ENCODE results near the gene SMAP2.

The SMAP2 gene

DNA sequence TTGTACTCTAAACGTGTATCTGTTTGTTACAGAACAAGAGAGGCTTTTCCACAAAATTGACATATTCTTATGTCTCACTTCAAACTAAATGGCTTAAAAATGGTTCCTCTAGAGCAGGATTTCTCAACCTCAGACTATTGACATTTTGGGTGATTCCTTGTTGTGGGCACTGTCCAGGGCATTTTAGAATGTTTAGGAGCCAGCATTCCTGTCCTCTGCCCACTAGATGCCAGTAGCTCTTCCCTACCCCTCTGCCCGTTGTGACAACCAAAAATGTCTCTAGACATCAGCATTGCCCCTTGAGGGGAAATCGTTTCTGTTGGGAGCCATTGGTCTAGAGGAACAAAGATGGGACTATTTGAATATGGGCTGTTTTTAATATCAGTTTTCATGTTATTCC is 17.3 kb downstream of the SMAP2 start:
- no peak for DNase-seq (ENCODE audit: low spot score)

- no peak for DNase-seq (ENCODE audit: low spot score)
Observed at GRCh38 chr1:40391688-40392145, 18.2 kb downstream of the SMAP2 start.

DNA sequence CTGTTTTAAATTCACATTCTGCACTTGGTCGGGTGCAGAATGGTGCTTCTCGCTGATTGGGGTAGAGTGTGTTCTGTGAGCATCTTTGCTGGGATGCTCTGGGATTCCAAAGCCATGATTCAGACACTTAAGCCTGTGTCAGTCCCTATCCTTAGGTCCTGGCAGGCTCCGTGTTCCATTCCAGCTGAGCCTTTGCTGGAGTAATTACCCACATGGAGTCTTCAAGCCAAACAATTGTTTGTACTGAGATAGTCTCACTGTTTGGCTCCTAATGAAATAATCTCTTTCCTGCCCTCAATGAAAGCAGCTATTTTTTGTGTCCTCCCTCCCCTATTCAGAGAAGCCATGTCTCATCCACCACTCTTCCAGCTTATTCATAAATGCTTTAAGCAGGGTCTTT is 18.7 kb downstream of the SMAP2 start:
- no peak for DNase-seq (ENCODE audit: low spot score)

DNA sequence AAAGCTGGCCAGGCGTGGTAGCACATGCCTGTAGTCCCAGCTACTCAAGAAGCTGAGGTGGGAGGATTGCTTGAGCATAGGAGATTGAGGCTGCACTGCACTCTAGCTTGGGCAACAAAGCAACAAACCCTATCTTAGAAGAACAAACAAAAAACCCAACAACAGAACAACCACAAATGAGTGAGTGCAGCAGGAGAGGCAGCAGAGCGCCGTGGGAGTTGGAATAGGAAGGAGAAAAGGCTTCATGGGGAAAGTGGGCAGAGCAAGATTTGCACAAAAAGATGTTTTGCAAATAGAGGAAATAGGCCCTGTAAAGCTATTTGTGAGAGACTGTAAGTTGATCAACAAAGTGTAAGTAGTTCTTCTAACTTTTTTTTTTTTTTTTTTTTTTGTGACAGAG is 19.6 kb downstream of the SMAP2 start:
- DNase-seq (ENCODE audit: low spot score), result no peak

DNA sequence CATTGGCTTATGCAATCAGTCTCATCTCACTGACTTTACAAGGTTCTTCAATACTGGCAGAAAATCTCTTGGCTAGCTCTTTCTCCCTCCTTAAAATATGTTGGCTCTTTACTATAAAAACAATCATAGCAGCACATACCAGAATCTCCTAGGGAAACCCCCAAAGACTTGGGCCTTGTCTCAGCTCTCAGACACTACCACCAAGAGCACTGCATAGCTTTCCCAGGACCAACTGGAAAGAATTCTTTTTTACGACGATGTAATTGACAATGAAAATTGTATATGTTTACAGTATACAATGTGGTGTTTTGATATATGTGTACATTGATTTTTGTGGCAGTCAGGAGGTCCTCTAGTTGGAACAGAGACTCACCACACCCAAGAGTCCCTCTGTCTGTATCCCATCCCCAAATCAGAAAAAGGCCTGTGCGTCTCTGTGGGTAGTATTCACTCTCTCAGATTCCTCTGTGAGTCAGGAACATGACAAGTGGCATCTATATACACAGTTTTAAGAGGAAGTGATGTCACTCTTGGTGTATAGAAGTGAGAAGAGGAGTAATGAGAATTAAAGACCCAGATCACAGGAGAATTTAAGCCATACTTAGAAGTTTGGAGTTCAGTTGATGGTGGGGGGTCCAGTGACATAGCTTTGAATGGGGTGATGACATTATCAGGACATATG is 21.1 kb downstream of the SMAP2 start:
- no peak for DNase-seq (ENCODE audit: low spot score)

- no peak for DNase-seq (ENCODE audit: low spot score)
Observed at GRCh38 chr1:40395190-40396175, 22.0 kb downstream of the SMAP2 start.

DNA sequence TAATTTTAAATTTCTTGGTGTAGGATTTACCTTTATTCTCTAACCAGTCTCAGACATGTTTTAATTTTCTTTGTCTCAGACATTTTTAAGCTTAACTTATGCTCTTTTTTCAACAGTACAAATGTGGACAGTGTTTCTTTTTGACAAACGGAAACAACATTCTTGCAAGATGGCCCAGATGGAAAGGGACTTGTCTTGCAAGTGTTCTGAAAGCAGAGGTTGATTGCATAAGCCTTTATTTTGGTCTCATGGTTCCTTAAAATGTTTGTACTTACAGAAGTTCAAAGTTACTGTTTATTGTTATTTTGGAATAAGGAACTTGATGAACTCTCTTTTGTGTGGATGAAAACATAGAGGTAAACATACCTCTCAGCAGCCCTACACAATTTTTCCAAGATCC is 22.9 kb downstream of the SMAP2 start:
- no peak for DNase-seq (ENCODE audit: low spot score)

- DNase-seq (ENCODE audit: low spot score), result no peak
Observed at GRCh38 chr1:40397258-40397657, 23.7 kb downstream of the SMAP2 start.

DNA sequence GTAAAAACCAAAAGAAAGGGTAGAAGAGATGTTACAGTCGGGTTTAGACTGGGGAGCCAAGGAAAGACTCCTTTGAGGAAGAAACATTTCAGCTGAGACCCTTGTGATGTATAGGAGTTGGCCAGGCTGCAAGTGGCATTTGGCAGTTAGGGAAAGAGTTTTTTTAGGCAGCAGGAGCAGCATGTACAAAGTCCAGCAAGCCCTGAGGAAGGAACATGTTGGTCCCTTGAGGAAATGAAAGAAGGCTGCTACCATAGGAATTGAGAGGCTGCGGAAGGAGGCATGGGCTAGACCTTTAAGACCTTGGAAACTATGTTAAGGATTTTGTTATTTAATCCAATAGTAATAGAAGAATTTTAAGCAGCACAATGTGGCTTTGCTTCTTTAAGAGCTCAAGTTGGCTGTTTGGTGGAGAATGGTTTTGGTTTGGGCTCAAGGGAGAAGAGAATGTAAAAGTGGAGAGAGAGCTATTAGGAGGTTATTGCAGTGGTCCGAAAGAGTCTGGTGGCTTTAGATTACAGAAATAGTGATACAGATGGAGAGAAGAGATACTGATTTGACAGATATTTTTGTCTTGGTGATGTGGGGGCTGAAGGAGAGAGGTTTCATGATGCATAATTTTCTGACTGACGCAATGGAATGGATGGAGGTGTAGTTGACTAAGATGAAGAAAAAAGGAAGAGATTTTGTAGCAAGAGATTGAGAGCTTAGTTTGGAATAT is 26.6 kb downstream of the SMAP2 start:
- no peak for DNase-seq (ENCODE audit: low spot score)

GRCh38 chr1:40401473-40402201 is 28.1 kb downstream of the SMAP2 start:
- no peak for DNase-seq (ENCODE audit: low spot score)

DNA sequence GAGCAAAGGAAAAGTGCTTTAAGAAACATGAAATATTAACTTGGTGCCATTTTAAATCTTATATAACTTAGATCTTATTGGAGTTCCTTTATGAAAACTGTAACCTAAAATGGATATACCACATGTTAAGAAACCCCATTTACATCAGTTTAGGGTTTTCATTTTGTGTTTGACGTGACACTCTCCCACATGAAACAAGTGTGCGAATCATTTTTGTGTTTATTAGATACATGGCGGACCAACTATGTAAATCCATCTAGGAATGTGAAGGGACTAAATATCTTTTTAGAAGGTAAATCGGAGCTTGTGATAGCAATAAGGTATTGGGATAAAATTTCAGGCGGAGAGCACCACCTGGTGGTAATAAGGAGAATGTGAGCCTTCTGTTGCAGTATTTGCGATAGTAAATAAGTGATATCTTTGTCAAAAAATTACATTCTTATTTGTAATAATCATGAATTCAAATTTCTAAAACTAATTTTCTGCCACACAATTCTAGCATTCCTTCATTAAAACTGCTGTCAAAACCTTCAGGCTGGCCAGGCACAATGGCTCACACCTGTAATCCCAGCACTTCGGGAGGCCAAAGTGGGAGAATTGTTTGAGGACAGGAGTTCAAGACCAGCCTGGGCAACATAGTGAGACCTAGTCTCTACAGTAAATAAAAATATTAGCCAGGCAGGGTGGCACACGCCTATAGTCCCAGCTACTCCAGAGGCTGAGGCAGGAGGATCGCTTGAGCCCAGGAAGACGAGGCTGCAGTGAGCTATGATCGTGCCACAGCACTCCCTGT is 31.3 kb downstream of the SMAP2 start:
- peak; percentile 54 for DNase-seq (ENCODE audit: low spot score)

- DNase-seq (ENCODE audit: low spot score), result no peak
Observed at GRCh38 chr1:40405812-40406211, 32.3 kb downstream of the SMAP2 start.

DNA sequence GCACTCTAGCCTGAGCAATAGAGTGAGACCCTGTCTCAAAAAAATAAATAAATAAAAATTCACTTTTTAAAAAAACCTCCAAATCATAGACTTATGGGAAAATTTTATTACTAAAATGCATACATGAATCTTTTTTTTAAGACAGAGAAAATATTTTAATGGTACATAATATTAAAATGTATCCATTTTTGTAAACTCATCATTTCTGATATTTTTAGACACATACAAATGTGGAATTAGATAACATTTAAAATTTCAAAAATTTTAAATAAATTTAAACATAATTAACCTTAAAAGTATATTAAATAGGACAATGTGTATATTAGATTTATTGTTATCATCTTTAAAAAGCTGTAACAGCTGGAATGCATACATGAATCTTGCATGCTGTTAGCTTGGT is 33.9 kb downstream of the SMAP2 start:
- DNase-seq (ENCODE audit: low spot score), result no peak

DNA sequence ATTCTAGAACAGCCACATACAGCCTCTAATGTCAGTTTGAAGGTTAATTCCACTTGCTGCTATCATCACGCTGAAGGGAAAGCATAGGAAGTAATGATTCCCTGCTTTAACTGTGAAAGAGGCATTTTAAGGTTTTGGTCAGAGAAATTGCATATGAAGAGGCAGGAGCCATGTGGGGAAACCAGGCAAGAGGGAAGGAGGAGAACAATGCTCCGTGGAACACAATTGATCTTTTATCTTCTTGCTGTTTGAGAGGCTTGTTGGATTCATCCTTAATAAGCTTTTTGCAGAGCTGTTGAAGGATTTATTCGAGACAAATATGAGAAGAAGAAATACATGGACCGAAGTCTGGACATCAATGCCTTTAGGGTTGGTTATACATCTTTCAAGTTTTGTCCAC is 35.9 kb downstream of the SMAP2 start:
- no peak for DNase-seq (ENCODE audit: low spot score)

- DNase-seq (ENCODE audit: low spot score), result no peak
Observed at GRCh38 chr1:40411294-40411693, 37.8 kb downstream of the SMAP2 start.

- no peak for DNase-seq (ENCODE audit: low spot score)
Observed at GRCh38 chr1:40411843-40412242, 38.3 kb downstream of the SMAP2 start.

- no peak for DNase-seq (ENCODE audit: low spot score)
Observed at GRCh38 chr1:40413527-40414252, 40.2 kb downstream of the SMAP2 start.

GRCh38 chr1:40414331-40414730 is 40.8 kb downstream of the SMAP2 start:
- DNase-seq (ENCODE audit: low spot score), result no peak

DNA sequence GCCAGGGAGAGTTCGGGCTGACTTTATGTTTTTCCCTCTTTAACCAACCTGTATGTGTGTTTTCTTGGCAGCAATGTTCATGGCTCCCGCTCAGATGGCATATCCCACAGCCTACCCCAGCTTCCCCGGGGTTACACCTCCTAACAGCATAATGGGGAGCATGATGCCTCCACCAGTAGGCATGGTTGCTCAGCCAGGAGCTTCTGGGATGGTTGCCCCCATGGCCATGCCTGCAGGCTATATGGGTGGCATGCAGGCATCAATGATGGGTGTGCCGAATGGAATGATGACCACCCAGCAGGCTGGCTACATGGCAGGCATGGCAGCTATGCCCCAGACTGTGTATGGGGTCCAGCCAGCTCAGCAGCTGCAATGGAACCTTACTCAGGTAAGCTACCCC is 43.2 kb downstream of the SMAP2 start:
- no peak for DNase-seq (ENCODE audit: low spot score)

Measured in LoVo (cell line).